GM11168 (cell line): ENCODE measurements around the gene KCNH1.

Experiments used
- in situ Hi-C: fragments of 300-500 bp; cut with MboI; formaldehyde crosslinking; loops from one replicate; pipeline ENCODE4 v1.12.0; 2022; ENCODE audit warnings: low sequenced_read_pairs; ENCODE audit not compliant: unreplicated experiment

Gene KCNH1

GRCh38 chr1:211133836-211134669 is at the start of gene KCNH1:
TSS of gene KCNH1 (minus strand) at chr1:211134148. CDS start at chr1:211133945, 203 bp downstream.
- in situ Hi-C loops = loop anchor here (25.0 kb wide), 1 partner anchor 547 kb away; no protein-coding TSS in a partner anchor

GRCh38 chr1:211182746-211183145 is 48.8 kb upstream of the KCNH1 start:
- in situ Hi-C loops = no loop called here

GRCh38 chr1:211174375-211174774 is 40.4 kb upstream of the KCNH1 start:
- in situ Hi-C loops = no loop called here

GRCh38 chr1:211172657-211173056 is 38.7 kb upstream of the KCNH1 start:
- in situ Hi-C loops = no loop called here

GRCh38 chr1:211169353-211169752 is 35.4 kb upstream of the KCNH1 start:
- in situ Hi-C loops = no loop called here

DNA sequence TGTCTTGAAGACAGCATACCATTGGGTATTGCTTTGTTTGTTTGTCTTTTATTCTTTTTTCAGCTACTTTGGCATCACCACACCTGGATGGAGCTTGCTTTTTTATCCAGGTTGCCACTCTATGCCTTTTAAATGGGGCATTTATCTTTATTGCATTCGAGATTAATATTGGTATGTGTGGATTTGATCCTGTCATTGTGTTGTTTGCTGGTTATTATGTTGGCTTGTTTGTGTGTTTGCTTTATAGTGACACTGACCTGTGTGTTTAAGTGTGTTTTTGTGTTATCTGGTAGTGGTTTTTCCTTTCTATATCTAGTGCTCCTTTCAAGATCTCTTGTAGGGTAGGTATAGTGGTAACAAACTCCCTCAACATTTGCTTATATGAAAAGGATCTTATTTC is 24.9 kb upstream of the KCNH1 start:
- in situ Hi-C loops = no loop called here

- in situ Hi-C loops = no loop called here
Measured at GRCh38 chr1:211155040-211155439, 21.1 kb upstream of the KCNH1 start.

DNA sequence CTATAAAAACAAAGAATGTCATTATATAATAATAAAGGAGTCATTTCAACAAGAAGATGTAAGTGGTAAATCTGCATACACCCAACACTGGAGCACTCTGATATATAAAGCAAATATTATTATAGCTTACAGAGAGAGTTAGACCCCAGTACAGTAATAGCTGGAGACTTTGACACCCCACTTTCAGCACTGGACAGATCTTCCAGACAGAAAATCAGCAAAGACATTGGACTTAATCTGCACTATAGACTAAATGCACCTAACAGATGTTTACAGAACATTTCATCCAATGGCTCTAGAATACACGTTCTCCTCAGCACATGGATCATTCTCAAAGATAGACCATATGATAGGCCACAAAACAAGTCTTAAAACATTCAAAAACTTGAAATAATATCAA is 20.0 kb upstream of the KCNH1 start:
- in situ Hi-C loops = no loop called here

GRCh38 chr1:211148366-211148765 is 14.4 kb upstream of the KCNH1 start:
- in situ Hi-C loops = loop anchor here (25.0 kb wide), 1 partner anchor 561 kb away; no protein-coding TSS in a partner anchor

GRCh38 chr1:211145944-211146343 is 12.0 kb upstream of the KCNH1 start:
- in situ Hi-C loops = loop anchor here (25.0 kb wide), 1 partner anchor 559 kb away; no protein-coding TSS in a partner anchor

GRCh38 chr1:211135342-211135950 is 1.5 kb upstream of the KCNH1 start:
- in situ Hi-C loops = loop anchor here (25.0 kb wide), 1 partner anchor 548 kb away; no protein-coding TSS in a partner anchor

DNA sequence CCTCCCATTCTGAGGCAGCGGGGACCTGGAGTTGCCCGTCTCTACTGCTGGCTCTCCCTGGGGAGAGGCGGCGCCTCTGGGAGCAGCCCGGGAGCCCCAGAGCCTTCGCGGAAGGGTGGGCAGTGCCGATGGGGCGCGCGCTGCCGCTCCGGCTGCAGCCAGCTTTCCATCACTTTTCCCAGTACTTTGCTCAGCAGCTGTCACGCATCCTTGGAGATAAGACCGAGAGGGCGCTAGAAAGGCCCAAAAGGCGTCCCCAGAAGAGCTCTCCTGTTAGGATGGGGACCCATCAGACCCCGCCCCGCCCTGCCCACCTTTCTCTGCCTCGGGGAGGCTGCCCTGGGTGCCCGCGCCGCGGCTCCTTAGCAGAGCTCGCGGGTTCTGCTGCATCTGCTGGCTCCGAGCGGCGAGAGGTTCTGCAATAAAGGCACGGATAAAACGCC is 534 bp downstream of the KCNH1 start:
- in situ Hi-C loops = loop anchor here (25.0 kb wide), 1 partner anchor 546 kb away; no protein-coding TSS in a partner anchor

- in situ Hi-C loops = loop anchor here (25.0 kb wide), 1 partner anchor 546 kb away; no protein-coding TSS in a partner anchor
Measured at GRCh38 chr1:211132721-211133392, 1.1 kb downstream of the KCNH1 start.

GRCh38 chr1:211129776-211130175 is 4.2 kb downstream of the KCNH1 start:
- in situ Hi-C loops = loop anchor here (25.0 kb wide), 1 partner anchor 542 kb away; no protein-coding TSS in a partner anchor

- in situ Hi-C loops = loop anchor here (25.0 kb wide), 1 partner anchor 540 kb away; no protein-coding TSS in a partner anchor
Measured at GRCh38 chr1:211127166-211127565, 6.8 kb downstream of the KCNH1 start.

- in situ Hi-C loops = loop anchor here (25.0 kb wide), 1 partner anchor 539 kb away; no protein-coding TSS in a partner anchor
Measured at GRCh38 chr1:211126622-211127021, 7.3 kb downstream of the KCNH1 start.

GRCh38 chr1:211118407-211119102 is 15.4 kb downstream of the KCNH1 start:
- in situ Hi-C loops = no loop called here

- in situ Hi-C loops = no loop called here
Measured at GRCh38 chr1:211114446-211114845, 19.5 kb downstream of the KCNH1 start.

DNA sequence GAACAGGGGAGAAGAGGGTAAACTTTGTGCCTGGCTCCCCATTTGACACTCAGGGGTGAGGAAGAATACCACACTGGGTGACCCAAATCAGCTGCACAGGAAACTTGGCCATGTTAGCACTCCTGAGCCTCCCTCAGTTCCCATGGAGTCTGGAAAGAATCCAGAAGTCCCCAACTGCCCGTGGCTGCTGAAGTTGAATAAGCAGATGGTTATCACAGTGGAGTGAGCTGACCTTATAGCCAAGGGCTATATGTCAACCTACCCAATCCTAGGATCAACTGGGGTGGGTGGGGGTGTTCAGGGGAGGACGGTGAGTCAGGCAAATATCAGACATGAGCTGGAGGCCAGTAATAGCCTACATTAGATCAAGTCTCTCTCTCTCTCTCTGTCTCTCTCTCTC is 20.4 kb downstream of the KCNH1 start:
- in situ Hi-C loops = no loop called here

DNA sequence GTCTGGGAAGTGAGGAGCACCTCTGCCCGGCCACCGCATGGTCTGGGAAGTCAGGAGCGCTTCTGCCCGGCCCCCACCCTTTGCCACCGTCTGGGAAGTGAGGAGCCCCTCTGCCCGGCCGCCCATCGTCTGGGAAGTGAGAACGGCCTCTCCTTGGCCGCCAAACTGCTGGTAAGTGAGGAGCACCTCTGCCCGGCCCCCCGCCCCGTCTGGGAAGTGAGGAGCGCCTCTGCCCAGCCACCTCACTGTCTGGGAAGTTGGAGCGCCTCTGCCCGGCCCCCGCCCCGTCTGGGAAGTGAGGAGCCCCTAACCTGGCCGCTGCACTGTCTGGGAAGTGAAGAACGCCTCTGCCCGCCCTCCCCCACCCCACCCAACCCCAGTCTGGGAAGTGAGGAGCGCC is 22.6 kb downstream of the KCNH1 start:
- in situ Hi-C loops = no loop called here
